HEK293 (cell line): ENCODE measurements around the gene ZNF428.

Experiments used
- CTCF ChIA-PET: fragments of 350-600 bp; formaldehyde crosslinking; extraction: SDS; loops from one replicate; lab custom pipeline; 2021; ENCODE audit warnings: antibody characterized with exemption; lab: Yijun Ruan, JAX
- POLR2A ChIA-PET: fragments of 300-600 bp; formaldehyde crosslinking; extraction: SDS; loops from one replicate; lab custom pipeline; 2020; ENCODE audit warnings: antibody characterized with exemption, inconsistent platforms; lab: Yijun Ruan, JAX
- H3K27ac ChIP-seq: fragments of 200-500 bp; sonication (Bioruptor generic); 2 replicates; pipeline ENCODE4 v1.5.1; 2014; ENCODE audit warnings: low read depth, low read length, control low read depth, inconsistent platforms; ENCODE audit errors: extremely low read depth
- H3K36me3 ChIP-seq, 2 experiments: fragments of 200-500 bp in 1 of 2; sonication (Bioruptor generic) in 1 of 2; 1 replicate in 1 of 2; 2 replicates in 1 of 2; pipeline ENCODE4 v1.5.1; 2014 to 2017; ENCODE audit warnings: inconsistent platforms in 2 of 2, low read length in 2 of 2; ENCODE audit not compliant: control insufficient read depth in 2 of 2, insufficient read depth in 1 of 2
- H3K4me1 ChIP-seq: fragments of 200-500 bp; sonication (Bioruptor generic); 2 replicates; pipeline ENCODE4 v1.5.1; 2014; ENCODE audit warnings: mild to moderate bottlenecking, low read length, inconsistent platforms; ENCODE audit not compliant: control insufficient read depth, insufficient read depth
- H3K4me3 ChIP-seq: 2 replicates; pipeline ENCODE4 v1.5.1; 2011; ENCODE audit warnings: low read depth, mild to moderate bottlenecking, control low read depth, low read length, moderate library complexity
- H3K9me3 ChIP-seq: fragments of 200-500 bp; sonication (Bioruptor generic); 2 replicates; pipeline ENCODE4 v1.5.1; 2014; ENCODE audit warnings: low read depth, low read length, inconsistent platforms; ENCODE audit not compliant: control insufficient read depth, insufficient read depth
- PATZ1 ChIP-seq: fragments of 450-650 bp; formaldehyde crosslinking; IDR thresholded peaks from 2 replicates; pipeline ENCODE4 v1.5.1; 2016; ENCODE audit warnings: missing biosample characterization, missing genetic modification characterization
- PBX3 ChIP-seq: sonication (generic); formaldehyde crosslinking; IDR thresholded peaks from 2 replicates; pipeline ENCODE4 v1.8.1; 2022; ENCODE audit warnings: mild to moderate bottlenecking, moderate library complexity, missing genetic modification reagents
- SCRT1 ChIP-seq: fragments of 450-650 bp; formaldehyde crosslinking; IDR thresholded peaks from 2 replicates; pipeline ENCODE4 v1.5.1; 2016; ENCODE audit warnings: missing biosample characterization, missing genetic modification characterization, borderline replicate concordance
- ZBTB1 ChIP-seq: fragments of 450-650 bp; formaldehyde crosslinking; IDR thresholded peaks from 2 replicates; pipeline ENCODE4 v1.5.1; 2016; ENCODE audit warnings: missing biosample characterization, missing genetic modification characterization
- ZNF366 ChIP-seq: fragments of 450-650 bp; formaldehyde crosslinking; conservative IDR thresholded peaks from 2 replicates; pipeline ENCODE4 v1.5.1; 2016; ENCODE audit warnings: missing biosample characterization, missing genetic modification characterization
- ZNF513 ChIP-seq: fragments of 450-650 bp; IDR thresholded peaks from 2 replicates; pipeline ENCODE4 v1.5.1; 2018; ENCODE audit warnings: missing biosample characterization, missing genetic modification characterization
- ZNF610 ChIP-seq: fragments of 450-650 bp; formaldehyde crosslinking; IDR thresholded peaks from 2 replicates; pipeline ENCODE4 v1.5.1; 2016; ENCODE audit warnings: missing biosample characterization, missing genetic modification characterization, borderline replicate concordance
- ZNF623 ChIP-seq: fragments of 450-650 bp; formaldehyde crosslinking; IDR thresholded peaks from 2 replicates; pipeline ENCODE4 v1.5.1; 2016; ENCODE audit warnings: missing biosample characterization, missing genetic modification characterization
- ZSCAN30 ChIP-seq: fragments of 450-650 bp; IDR thresholded peaks from 2 replicates; pipeline ENCODE4 v1.5.1; 2018; ENCODE audit warnings: missing biosample characterization, mild to moderate bottlenecking, missing genetic modification characterization, moderate library complexity
- TF ChIP-seq, protein P1 (sequence below): fragments of 450-650 bp; formaldehyde crosslinking; IDR thresholded peaks from 2 replicates; pipeline ENCODE4 v1.5.1; 2016; ENCODE audit warnings: missing biosample characterization, missing genetic modification characterization
- TF ChIP-seq, protein P2 (sequence below): fragments of 450-650 bp; formaldehyde crosslinking; IDR thresholded peaks from 2 replicates; pipeline ENCODE4 v1.5.1; 2016; ENCODE audit warnings: missing biosample characterization, missing genetic modification characterization, borderline replicate concordance
- TF ChIP-seq, protein P3 (sequence below): fragments of 450-650 bp; formaldehyde crosslinking; IDR thresholded peaks from 2 replicates; pipeline ENCODE4 v1.5.1; 2016; ENCODE audit warnings: missing biosample characterization, missing genetic modification characterization
- TF ChIP-seq, protein P4 (sequence below): fragments of 450-650 bp; formaldehyde crosslinking; IDR thresholded peaks from 2 replicates; pipeline ENCODE4 v1.5.1; 2016; ENCODE audit warnings: missing biosample characterization, missing genetic modification characterization

The ZNF428 gene

GRCh38 chr19:43622956-43623355 lies 3.5 kb upstream of the ZNF428 start:
- POLR2A ChIA-PET: interaction anchor here (0.6 to 4.5 kb wide), 2 partner anchors 26 to 45 kb away, joined by 4 to 21 read pairs; no protein-coding TSS in a partner anchor
- H3K4me3 ChIP-seq: no peak overlapping the region
- no peak overlapping the region for H3K27ac ChIP-seq

GRCh38 chr19:43622070-43622469 lies 2.6 kb upstream of the ZNF428 start:
- Histone ChIP-seq H3K9me3 (no peaks in the 10 kb centered on the region), H3K4me3 (no peak overlapping the region), H3K4me1 (peaks cover 15% of the 10 kb centered on the region), H3K36me3 (peaks cover 5 to 24% of the 10 kb centered on the region in 2 experiments), H3K27ac (0 out of 2 replicates have a peak overlapping the region, but pooled peaks have one; percentile 19)
- TF ChIP-seq SCRT1 (tag by site-specific recombination) (no peak), ZNF366 (tag by site-specific recombination) (no peak), ZBTB1 (no peak), ZNF513 (tag by site-specific recombination) (peak; percentile 25; the same call in 1 of the 2 replicates), ZNF610 (tag by site-specific recombination) (no peak), ZSCAN30 (tag by site-specific recombination) (no peak), ZNF623 (tag by site-specific recombination) (no peak), PATZ1 (tag by site-specific recombination) (no peak)
- TF ChIP-seq, protein P1, sequence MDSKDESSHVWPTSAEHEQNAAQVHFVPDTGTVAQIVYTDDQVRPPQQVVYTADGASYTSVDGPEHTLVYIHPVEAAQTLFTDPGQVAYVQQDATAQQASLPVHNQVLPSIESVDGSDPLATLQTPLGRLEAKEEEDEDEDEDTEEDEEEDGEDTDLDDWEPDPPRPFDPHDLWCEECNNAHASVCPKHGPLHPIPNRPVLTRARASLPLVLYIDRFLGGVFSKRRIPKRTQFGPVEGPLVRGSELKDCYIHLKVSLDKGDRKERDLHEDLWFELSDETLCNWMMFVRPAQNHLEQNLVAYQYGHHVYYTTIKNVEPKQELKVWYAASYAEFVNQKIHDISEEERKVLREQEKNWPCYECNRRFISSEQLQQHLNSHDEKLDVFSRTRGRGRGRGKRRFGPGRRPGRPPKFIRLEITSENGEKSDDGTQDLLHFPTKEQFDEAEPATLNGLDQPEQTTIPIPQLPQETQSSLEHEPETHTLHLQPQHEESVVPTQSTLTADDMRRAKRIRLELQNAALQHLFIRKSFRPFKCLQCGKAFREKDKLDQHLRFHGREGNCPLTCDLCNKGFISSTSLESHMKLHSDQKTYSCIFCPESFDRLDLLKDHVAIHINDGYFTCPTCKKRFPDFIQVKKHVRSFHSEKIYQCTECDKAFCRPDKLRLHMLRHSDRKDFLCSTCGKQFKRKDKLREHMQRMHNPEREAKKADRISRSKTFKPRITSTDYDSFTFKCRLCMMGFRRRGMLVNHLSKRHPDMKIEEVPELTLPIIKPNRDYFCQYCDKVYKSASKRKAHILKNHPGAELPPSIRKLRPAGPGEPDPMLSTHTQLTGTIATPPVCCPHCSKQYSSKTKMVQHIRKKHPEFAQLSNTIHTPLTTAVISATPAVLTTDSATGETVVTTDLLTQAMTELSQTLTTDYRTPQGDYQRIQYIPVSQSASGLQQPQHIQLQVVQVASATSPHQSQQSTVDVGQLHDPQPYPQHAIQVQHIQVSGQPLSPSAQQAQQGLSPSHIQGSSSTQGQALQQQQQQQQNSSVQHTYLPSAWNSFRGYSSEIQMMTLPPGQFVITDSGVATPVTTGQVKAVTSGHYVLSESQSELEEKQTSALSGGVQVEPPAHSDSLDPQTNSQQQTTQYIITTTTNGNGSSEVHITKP: peak; percentile 91
- TF ChIP-seq, protein P2, sequence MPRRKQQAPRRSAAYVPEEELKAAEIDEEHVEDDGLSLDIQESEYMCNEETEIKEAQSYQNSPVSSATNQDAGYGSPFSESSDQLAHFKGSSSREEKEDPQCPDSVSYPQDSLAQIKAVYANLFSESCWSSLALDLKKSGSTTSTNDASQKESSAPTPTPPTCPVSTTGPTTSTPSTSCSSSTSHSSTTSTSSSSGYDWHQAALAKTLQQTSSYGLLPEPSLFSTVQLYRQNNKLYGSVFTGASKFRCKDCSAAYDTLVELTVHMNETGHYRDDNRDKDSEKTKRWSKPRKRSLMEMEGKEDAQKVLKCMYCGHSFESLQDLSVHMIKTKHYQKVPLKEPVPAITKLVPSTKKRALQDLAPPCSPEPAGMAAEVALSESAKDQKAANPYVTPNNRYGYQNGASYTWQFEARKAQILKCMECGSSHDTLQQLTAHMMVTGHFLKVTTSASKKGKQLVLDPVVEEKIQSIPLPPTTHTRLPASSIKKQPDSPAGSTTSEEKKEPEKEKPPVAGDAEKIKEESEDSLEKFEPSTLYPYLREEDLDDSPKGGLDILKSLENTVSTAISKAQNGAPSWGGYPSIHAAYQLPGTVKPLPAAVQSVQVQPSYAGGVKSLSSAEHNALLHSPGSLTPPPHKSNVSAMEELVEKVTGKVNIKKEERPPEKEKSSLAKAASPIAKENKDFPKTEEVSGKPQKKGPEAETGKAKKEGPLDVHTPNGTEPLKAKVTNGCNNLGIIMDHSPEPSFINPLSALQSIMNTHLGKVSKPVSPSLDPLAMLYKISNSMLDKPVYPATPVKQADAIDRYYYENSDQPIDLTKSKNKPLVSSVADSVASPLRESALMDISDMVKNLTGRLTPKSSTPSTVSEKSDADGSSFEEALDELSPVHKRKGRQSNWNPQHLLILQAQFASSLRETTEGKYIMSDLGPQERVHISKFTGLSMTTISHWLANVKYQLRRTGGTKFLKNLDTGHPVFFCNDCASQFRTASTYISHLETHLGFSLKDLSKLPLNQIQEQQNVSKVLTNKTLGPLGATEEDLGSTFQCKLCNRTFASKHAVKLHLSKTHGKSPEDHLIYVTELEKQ (tag by site-specific recombination): no peak
- TF ChIP-seq, protein P3, sequence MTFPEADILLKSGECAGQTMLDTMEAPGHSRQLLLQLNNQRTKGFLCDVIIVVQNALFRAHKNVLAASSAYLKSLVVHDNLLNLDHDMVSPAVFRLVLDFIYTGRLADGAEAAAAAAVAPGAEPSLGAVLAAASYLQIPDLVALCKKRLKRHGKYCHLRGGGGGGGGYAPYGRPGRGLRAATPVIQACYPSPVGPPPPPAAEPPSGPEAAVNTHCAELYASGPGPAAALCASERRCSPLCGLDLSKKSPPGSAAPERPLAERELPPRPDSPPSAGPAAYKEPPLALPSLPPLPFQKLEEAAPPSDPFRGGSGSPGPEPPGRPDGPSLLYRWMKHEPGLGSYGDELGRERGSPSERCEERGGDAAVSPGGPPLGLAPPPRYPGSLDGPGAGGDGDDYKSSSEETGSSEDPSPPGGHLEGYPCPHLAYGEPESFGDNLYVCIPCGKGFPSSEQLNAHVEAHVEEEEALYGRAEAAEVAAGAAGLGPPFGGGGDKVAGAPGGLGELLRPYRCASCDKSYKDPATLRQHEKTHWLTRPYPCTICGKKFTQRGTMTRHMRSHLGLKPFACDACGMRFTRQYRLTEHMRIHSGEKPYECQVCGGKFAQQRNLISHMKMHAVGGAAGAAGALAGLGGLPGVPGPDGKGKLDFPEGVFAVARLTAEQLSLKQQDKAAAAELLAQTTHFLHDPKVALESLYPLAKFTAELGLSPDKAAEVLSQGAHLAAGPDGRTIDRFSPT (tag by site-specific recombination): no peak
- POLR2A ChIA-PET: interaction anchor here (0.6 to 4.5 kb wide), 3 partner anchors 46 to 590 kb away, joined by 4 to 21 read pairs (median 7); partner anchors contain the start of gene ZNF227
- CTCF ChIA-PET: interaction anchor here (1.0 to 1.9 kb wide), 2 partner anchors 27 to 52 kb away, joined by 3 to 8 read pairs; no protein-coding TSS in a partner anchor

More at GRCh38 chr19:43622956-43623355, 3.5 kb upstream of the ZNF428 start:
- Histone ChIP-seq H3K4me1 (peaks cover 15% of the 10 kb centered on the region), H3K36me3 (peaks cover 5 to 24% of the 10 kb centered on the region in 2 experiments), H3K9me3 (no peaks in the 10 kb centered on the region)
- CTCF ChIA-PET: no interaction called here
- TF ChIP-seq PBX3 (CRISPR knock-in tag): no peak
- TF ChIP-seq, protein P4, sequence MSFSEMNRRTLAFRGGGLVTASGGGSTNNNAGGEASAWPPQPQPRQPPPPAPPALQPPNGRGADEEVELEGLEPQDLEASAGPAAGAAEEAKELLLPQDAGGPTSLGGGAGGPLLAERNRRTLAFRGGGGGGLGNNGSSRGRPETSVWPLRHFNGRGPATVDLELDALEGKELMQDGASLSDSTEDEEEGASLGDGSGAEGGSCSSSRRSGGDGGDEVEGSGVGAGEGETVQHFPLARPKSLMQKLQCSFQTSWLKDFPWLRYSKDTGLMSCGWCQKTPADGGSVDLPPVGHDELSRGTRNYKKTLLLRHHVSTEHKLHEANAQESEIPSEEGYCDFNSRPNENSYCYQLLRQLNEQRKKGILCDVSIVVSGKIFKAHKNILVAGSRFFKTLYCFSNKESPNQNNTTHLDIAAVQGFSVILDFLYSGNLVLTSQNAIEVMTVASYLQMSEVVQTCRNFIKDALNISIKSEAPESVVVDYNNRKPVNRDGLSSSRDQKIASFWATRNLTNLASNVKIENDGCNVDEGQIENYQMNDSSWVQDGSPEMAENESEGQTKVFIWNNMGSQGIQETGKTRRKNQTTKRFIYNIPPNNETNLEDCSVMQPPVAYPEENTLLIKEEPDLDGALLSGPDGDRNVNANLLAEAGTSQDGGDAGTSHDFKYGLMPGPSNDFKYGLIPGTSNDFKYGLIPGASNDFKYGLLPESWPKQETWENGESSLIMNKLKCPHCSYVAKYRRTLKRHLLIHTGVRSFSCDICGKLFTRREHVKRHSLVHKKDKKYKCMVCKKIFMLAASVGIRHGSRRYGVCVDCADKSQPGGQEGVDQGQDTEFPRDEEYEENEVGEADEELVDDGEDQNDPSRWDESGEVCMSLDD (tag by site-specific recombination): peak; percentile 25; the same call in 1 of the 2 replicates
